Measurements from ENCODE around the gene AIFM3. TPM values are rescaled to one million over a fixed set of nuclear protein-coding genes. Genes with fewer than 3 reads are reported as not detected.

Gene AIFM3
- total and polyA plus RNA-seq, 2 of the 4 experiments (the other 2 are of a cell fraction), result 0.09 to 0.18 TPM

DNA sequence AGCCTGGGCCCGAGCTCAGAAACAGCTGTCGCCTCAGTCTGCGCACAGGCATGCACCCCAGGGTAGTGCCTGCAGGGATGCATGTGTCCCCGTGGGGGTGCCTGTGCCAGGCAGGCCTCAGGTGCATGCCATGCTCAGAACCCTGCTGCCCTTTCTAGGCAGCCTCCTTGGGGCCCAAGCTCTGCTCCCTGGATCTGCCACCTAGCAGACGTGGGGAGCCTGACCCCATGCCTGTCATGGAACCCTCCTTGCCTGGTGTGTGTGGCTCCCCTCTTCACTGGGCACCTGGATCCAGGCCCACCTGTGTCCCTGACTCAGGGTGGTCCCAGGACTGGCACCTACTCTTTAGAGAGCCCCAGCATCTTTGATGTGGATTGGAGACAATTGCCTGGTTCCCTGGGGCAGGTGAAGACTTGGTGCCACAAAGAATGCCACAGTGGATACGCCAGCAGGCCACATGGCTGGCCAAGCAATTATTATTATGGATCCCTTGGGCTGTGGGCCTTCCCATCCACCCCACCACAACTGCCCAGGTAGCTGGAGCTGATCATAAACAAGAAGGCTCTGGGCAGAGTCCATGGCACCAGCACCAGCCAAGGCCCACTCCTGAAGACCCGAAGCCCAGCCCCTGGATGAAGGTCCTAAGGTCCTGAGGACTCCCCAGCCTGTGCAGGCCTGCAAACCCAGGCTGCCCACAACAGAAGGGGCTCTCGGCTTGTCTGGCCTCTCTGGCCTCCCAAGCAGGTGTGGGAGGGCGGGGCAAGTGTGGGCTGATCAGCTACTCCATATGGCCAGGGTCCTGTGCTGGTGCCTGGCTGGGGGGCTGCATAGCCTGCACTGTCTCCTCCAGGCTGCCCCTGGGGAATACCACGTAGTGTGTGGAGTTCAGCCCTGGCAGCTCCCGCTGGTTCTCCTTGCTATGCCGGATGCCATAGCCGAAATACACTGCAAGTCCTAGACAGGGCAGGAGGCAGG, 61.5 kb downstream of the AIFM3 start:
- Histone ChIP-seq H3K4me1 (ENCODE audit: control insufficient read depth, insufficient read depth, low read length) (peaks cover 3% of the 10 kb centered on the region; the same call in 1 of the 2 replicates), H3K56ac (ENCODE audit: extremely low read depth, insufficient read depth, low read length) (no peak overlapping the region), H3K36me3 (ENCODE audit: control insufficient read depth, insufficient read depth, low read length) (no peaks in the 10 kb centered on the region), H3K4ac (ENCODE audit: low read depth, low read length) (no peak overlapping the region), H2AK5ac (ENCODE audit: low read depth, low read length) (no peak overlapping the region), H3K9me1 (ENCODE audit: insufficient read depth, low read length) (no peaks in the 10 kb centered on the region), H4K20me1 (ENCODE audit: insufficient read depth, low read length) (no peaks in the 10 kb centered on the region), H3K79me1 (ENCODE audit: low read depth in 1 of 2, low read length in 2 of 2) (no peaks in the 10 kb centered on the region), H3K9ac (ENCODE audit: low read depth, low read length) (no peak overlapping the region), H4K91ac (ENCODE audit: insufficient read depth, low read depth, low read length) (no peak overlapping the region), H3K23ac (ENCODE audit: low read depth, low read length) (no peak overlapping the region), H3K9me3 (ENCODE audit: control insufficient read depth, insufficient read depth, low read length) (no peaks in the 10 kb centered on the region), H3K27ac (ENCODE audit: insufficient read depth, low read length) (no peak overlapping the region), H3K18ac (ENCODE audit: low read depth, low read length) (no peak overlapping the region), H4K5ac (ENCODE audit: low read depth, low read length) (no peak overlapping the region), H2BK5ac (ENCODE audit: low read depth, low read length, poor library complexity, severe bottlenecking) (no peak overlapping the region), H2BK20ac (ENCODE audit: low read depth, low read length) (no peak overlapping the region), H2AFZ (replicated peaks; ENCODE audit: low read length, poor library complexity) (peak overlapping the region; percentile 32), H2AK9ac (replicated peaks; ENCODE audit: low read depth, low read length, poor library complexity) (no peak overlapping the region), H3K27me3 (ENCODE audit: control insufficient read depth, insufficient read depth, low read length) (peaks cover 34% of the 10 kb centered on the region), H2BK15ac (ENCODE audit: low read depth, low read length) (no peak overlapping the region), H3K14ac (replicated peaks; ENCODE audit: low read depth, low read length) (no peak overlapping the region), H2BK120ac (ENCODE audit: low read depth, low read length) (no peak overlapping the region), H3K4me2 (ENCODE audit: low read depth, low read length) (no peak overlapping the region), H4K8ac (ENCODE audit: low read depth in 2 of 2, low read length in 2 of 2) (no peak overlapping the region), H3K4me3 (ENCODE audit: insufficient read depth, low read depth, low read length) (no peak overlapping the region)
- ATAC-seq (ENCODE audit: low read depth) (no peak), DNase-seq (no peak)
- POLR2A ChIA-PET (ENCODE audit: unreplicated experiment), result no interaction called here
- BruUV-seq (replicated peaks), result no TSS peak
- CTCF ChIA-PET, result no interaction called here
- WGBS, 2 experiments (ENCODE audit: extremely low coverage in 2 of 2, insufficient read length in 1 of 2), result 40% methylated on average over 2 of the region's 13 CpGs; no CpG with 5 or more reads in 1 of the 2 experiments
- intact Hi-C loops (cut with micrococcal nuclease) (no loop called here), dilution Hi-C loops (cut with HindIII; ENCODE audit: low sequenced_read_pairs, unreplicated experiment) (no loop called here), in situ Hi-C loops (cut with MboI; ENCODE audit: low sequenced_read_pairs) (no loop called here)
- TF ChIP-seq NFE2L2 (IDR thresholded peaks at IDR 0.05; ENCODE audit: low read depth, low read length) (no peak), MXI1 (IDR thresholded peaks at IDR 0.05; ENCODE audit: borderline replicate concordance, low read depth, low read length) (no peak), CHD1 (IDR thresholded peaks at IDR 0.05; ENCODE audit: low read depth, low read length) (no peak), RAD21 (IDR thresholded peaks at IDR 0.05; ENCODE audit: low read length) (no peak), SMC3 (IDR thresholded peaks at IDR 0.05; ENCODE audit: low read depth, low read length) (no peak), FOS (IDR thresholded peaks at IDR 0.05; ENCODE audit: low read depth, low read length) (no peak), BHLHE40 (IDR thresholded peaks at IDR 0.05; ENCODE audit: low read depth, low read length) (no peak), RCOR1 (IDR thresholded peaks at IDR 0.05; ENCODE audit: insufficient replicate concordance, low read length) (no peak), RFX5 (IDR thresholded peaks at IDR 0.05; ENCODE audit: low read depth, low read length) (no peak), CEBPB (IDR thresholded peaks at IDR 0.05; ENCODE audit: low read depth, low read length) (no peak), MAZ (IDR thresholded peaks at IDR 0.05; ENCODE audit: borderline replicate concordance, low read depth, low read length) (no peak), MAFK (IDR thresholded peaks at IDR 0.05; ENCODE audit: low read depth, low read length) (no peak)
- TF ChIP-seq, protein P1, sequence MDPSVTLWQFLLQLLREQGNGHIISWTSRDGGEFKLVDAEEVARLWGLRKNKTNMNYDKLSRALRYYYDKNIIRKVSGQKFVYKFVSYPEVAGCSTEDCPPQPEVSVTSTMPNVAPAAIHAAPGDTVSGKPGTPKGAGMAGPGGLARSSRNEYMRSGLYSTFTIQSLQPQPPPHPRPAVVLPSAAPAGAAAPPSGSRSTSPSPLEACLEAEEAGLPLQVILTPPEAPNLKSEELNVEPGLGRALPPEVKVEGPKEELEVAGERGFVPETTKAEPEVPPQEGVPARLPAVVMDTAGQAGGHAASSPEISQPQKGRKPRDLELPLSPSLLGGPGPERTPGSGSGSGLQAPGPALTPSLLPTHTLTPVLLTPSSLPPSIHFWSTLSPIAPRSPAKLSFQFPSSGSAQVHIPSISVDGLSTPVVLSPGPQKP (IDR thresholded peaks at IDR 0.05; ENCODE audit: borderline replicate concordance, low read depth, low read length), result no peak
- TF ChIP-seq, protein P2, sequence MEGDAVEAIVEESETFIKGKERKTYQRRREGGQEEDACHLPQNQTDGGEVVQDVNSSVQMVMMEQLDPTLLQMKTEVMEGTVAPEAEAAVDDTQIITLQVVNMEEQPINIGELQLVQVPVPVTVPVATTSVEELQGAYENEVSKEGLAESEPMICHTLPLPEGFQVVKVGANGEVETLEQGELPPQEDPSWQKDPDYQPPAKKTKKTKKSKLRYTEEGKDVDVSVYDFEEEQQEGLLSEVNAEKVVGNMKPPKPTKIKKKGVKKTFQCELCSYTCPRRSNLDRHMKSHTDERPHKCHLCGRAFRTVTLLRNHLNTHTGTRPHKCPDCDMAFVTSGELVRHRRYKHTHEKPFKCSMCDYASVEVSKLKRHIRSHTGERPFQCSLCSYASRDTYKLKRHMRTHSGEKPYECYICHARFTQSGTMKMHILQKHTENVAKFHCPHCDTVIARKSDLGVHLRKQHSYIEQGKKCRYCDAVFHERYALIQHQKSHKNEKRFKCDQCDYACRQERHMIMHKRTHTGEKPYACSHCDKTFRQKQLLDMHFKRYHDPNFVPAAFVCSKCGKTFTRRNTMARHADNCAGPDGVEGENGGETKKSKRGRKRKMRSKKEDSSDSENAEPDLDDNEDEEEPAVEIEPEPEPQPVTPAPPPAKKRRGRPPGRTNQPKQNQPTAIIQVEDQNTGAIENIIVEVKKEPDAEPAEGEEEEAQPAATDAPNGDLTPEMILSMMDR (conservative IDR thresholded peaks at IDR 0.05; ENCODE audit: low read depth, low read length), result no peak

Data from IMR-90 (cell line).